ENCODE results near the gene DNAJC5.

The DNAJC5 gene

DNA sequence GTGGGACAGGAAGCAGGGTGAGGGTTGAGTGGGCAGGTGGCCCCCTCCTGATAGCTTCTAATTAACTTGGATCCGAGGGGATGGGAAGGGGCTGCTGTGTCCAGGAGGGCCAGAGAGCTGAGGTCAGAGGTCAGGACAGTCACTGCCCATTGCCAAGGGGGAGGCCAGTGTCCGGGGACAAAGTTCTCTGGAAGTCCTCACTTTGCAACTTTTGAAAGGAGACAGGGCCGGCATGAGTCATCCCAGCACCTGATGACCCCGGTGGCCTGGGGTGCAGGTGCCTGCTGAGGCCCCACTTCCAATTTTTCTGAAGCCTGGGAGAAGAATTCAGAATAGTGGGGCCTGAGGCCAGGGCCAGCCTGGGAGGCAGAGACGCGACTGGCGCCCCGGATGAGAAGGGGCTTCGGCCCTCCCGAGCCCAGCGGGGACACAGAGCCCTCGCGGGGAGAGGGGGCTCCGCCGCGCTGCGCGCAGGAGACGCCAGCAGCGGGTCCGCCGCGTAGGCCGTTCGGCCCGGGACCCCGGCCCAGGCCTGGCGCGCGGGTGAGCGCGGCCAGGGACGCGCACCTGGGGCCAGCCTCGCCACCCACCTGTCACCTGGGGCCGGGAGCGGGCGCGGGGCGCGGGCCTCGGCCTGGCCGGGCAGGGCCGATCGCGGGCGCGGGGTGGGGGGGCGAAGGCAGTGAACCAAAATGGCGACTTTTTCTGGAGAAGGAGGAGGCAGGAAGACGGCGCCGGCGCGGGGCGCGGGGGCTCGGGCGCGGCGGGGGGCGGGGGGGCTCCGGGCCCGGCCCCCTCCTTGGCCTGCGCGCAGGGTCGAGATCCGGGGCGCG is 74.2 kb downstream of the DNAJC5 start:
- Histone ChIP-seq H3K9me2 (replicated peaks; ENCODE audit: low read depth, low read length) (no peaks in the 10 kb centered on the region), H3K9ac (ENCODE audit: low read depth, low read length, poor library complexity, severe bottlenecking) (peak overlapping the region; percentile 91), H3K9me3 (ENCODE audit: insufficient read depth, low read depth, low read length) (no peaks in the 10 kb centered on the region), H3F3A (ENCODE audit: low read depth) (no peaks in the 10 kb centered on the region), H3K27me3 (ENCODE audit: insufficient read depth, low read length, poor library complexity, severe bottlenecking) (no peaks in the 10 kb centered on the region), H3K79me2 (ENCODE audit: insufficient read depth, low read length) (peaks cover 11% of the 10 kb centered on the region; the same call in 1 of the 2 replicates), H3K4me1 (ENCODE audit: insufficient read depth, low read length, poor library complexity, severe bottlenecking) (peaks cover 20% of the 10 kb centered on the region), H2AFZ (ENCODE audit: low read length) (no peak overlapping the region), H3K4me3 (ENCODE audit: low read length, poor library complexity, severe bottlenecking) (peak overlapping the region; percentile 89), H4K20me1 (ENCODE audit: insufficient read depth, low read length, poor library complexity, severe bottlenecking) (no peaks in the 10 kb centered on the region), H3K36me3 (ENCODE audit: insufficient read depth, low read length) (no peaks in the 10 kb centered on the region), H3K4me2 (ENCODE audit: low read depth, low read length, poor library complexity, severe bottlenecking) (peak overlapping the region; percentile 88)
- TF ChIP-seq, protein P1, sequence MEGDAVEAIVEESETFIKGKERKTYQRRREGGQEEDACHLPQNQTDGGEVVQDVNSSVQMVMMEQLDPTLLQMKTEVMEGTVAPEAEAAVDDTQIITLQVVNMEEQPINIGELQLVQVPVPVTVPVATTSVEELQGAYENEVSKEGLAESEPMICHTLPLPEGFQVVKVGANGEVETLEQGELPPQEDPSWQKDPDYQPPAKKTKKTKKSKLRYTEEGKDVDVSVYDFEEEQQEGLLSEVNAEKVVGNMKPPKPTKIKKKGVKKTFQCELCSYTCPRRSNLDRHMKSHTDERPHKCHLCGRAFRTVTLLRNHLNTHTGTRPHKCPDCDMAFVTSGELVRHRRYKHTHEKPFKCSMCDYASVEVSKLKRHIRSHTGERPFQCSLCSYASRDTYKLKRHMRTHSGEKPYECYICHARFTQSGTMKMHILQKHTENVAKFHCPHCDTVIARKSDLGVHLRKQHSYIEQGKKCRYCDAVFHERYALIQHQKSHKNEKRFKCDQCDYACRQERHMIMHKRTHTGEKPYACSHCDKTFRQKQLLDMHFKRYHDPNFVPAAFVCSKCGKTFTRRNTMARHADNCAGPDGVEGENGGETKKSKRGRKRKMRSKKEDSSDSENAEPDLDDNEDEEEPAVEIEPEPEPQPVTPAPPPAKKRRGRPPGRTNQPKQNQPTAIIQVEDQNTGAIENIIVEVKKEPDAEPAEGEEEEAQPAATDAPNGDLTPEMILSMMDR (conservative IDR thresholded peaks at IDR 0.05; ENCODE audit: low read length), result no peak
- no peak for TF ChIP-seq EZH2phosphoT487 (IDR thresholded peaks at IDR 0.05; ENCODE audit: borderline replicate concordance)

DNA sequence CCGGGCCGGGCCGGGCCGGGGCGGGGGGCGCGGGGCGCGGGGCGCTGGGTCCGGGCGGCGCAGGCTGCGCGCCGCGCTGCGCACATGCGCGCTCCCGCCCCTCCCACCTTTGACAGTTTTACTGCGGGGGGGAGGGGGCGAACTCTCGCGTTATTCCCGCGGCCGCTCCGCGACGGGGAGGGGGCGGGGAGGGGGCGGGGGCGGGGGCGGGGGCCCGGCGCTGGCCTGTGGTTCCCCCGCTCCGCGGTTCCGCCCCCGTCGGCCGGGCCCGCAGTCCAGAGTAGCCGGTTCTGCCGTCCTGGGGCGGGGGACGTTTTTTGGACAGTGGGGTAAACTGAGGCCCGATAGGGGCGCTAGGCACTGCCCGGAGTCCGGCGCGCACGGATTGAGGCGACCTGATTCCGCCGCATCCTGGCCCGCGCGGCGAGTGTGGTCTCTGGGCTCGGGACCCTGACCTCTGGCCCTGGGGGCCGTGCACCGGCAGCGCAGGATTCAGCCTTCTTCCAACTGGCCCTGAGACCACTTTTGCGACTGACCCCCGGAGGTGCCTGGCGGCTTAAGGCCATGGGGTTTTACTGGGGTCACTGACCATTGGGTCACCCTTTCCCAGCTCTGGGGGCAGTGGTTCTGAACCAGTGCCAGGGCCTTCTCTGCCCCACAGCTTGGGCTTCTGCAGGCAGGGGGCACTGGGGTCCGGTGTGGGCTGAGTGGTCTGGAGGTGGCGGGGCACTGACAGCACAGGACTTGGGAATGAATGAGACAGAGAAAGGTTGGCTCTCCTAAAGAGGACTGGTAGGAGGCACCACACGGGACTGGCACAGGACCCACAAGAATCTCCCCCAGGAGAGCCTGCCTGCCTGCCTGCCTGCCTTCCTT is 75.2 kb downstream of the DNAJC5 start, which contains the start of gene ZNF512B:
TSS of gene ZNF512B (minus strand) at position 93 of the 876 bp plus-strand sequence. CDS start 1,980 bp downstream, outside the sequence.
- Histone ChIP-seq H2AFZ (ENCODE audit: low read length) (no peak within 1 kb of the TSS), H3F3A (ENCODE audit: low read depth) (no peaks in the 10 kb centered on the region)

More for the DNA sequence above, 75.2 kb downstream of the DNAJC5 start, which contains the start of gene ZNF512B:
- Histone ChIP-seq H3K4me2 (ENCODE audit: low read depth, low read length, poor library complexity, severe bottlenecking) (peak within 1 kb of the TSS; percentile 88), H3K79me2 (ENCODE audit: insufficient read depth, low read length) (peaks cover 11% of the 10 kb centered on the region; the same call in 1 of the 2 replicates), H4K20me1 (ENCODE audit: insufficient read depth, low read length, poor library complexity, severe bottlenecking) (no peaks in the 10 kb centered on the region), H3K27me3 (ENCODE audit: insufficient read depth, low read length, poor library complexity, severe bottlenecking) (no peaks in the 10 kb centered on the region), H3K9ac (ENCODE audit: low read depth, low read length, poor library complexity, severe bottlenecking) (peak within 1 kb of the TSS; percentile 91), H3K4me3 (ENCODE audit: low read length, poor library complexity, severe bottlenecking) (peak within 1 kb of the TSS; percentile 89), H3K36me3 (ENCODE audit: insufficient read depth, low read length) (no peaks in the 10 kb centered on the region), H3K9me3 (ENCODE audit: insufficient read depth, low read depth, low read length) (no peaks in the 10 kb centered on the region), H3K4me1 (ENCODE audit: insufficient read depth, low read length, poor library complexity, severe bottlenecking) (peaks cover 20% of the 10 kb centered on the region), H3K9me2 (replicated peaks; ENCODE audit: low read depth, low read length) (no peaks in the 10 kb centered on the region)
- TF ChIP-seq EZH2phosphoT487 (IDR thresholded peaks at IDR 0.05; ENCODE audit: borderline replicate concordance), result no peak
- TF ChIP-seq, protein P1 (conservative IDR thresholded peaks at IDR 0.05; ENCODE audit: low read length), result no peak
